C4-2B (cell line): ENCODE measurements around the gene TAPT1.

Experiments
- CTCF ChIP-seq: fragments of 450-650 bp; conservative IDR thresholded peaks from 2 replicates; pipeline ENCODE4 v1.5.1; 2017; ENCODE audit warnings: mild to moderate bottlenecking
- ZFX ChIP-seq: fragments of 450-650 bp; IDR thresholded peaks from 2 replicates; pipeline ENCODE4 v1.6.1; 2017

DNA sequence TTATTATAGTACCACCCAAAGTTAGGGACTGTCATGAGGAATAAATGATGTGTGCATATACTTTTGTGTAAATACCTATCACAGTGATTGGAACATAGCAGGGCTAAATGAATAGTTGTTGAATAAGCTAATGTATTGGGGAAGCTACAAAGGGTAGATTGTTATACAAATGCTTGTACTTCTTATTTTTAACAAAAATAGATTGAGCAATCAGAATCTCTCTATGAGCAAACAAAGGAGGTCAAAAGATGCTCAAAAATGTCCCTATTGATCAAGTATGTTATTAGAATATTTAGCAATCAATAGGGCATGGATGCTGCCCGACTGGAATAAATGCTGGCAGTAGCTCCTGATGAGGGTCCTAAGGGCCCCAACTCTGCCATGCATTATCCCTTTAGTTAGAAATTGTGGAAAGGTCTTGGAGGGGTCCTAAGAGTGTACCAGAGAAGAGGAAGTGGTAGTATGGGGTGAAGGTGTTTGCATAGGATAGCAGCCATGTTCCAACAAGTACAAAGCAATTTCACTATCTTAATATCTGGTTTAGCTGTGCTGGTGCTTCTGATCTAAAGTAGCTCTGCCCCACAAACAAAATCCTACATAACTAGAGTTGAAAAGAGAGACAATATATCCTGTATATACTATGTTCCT, 33.1 kb upstream of the TAPT1 start:
- TF ChIP-seq CTCF (no peak), ZFX (no peak)
